Epithelial cell of umbilical artery (primary cell): ENCODE results near the gene TCERG1. TPM values are rescaled to one million over a fixed set of nuclear protein-coding genes. Genes with fewer than 3 reads are reported as not detected.

Source experiments
- total RNA-seq: library from RNA; depleted of rRNA; stranded (reverse); fragments of >200 nt; gene quantifications from 2 replicates; pipeline ENCODE4 v1.2.3, GENCODE V29; 2014

TCERG1 gene
- 39.3 and 46.2 TPM in 2 replicates for total RNA-seq

GRCh38 chr5:146446861-146447733, at the start of gene TCERG1:
Gene TCERG1 (plus strand): TSS chr5:146447333. CDS start chr5:146447350, 17 bp downstream.

GRCh38 chr5:146516151-146516475, 69.0 kb downstream of the TCERG1 start, which contains the start of gene GPR151:
Gene GPR151 (minus strand): TSS chr5:146516190. CDS start chr5:146516113, 77 bp downstream.

Other genes starting within 250 kb of the TCERG1 start
- 20.1 and 28.0 TPM in 2 replicates for gene RBM27, start 243.7 kb upstream of the TCERG1 start, total RNA-seq
- under 0.01 TPM in 1 of 2 replicates, not detected in the other for gene POU4F3, start 108.5 kb upstream of the TCERG1 start, total RNA-seq
- gene GPR151, start 68.9 kb downstream of the TCERG1 start, total RNA-seq, result not detected in 2 replicates